Liver (tissue), 9 donors: ENCODE measurements around the gene MYO7A. TPM values are rescaled to one million over a fixed set of nuclear protein-coding genes. Genes with fewer than 3 reads are reported as not detected.

Source experiments
- DNase-seq: peaks from one replicate; pipeline ENCODE4 v3.0.0-alpha.2; 2017; ENCODE audit warnings: low spot score
- H3K27ac ChIP-seq, 2 donors: one replicate each; pipeline ENCODE4 v1.7.0; 2013; ENCODE audit warnings: inconsistent platforms in 2 of 2, low read length in 2 of 2, control low read depth in 1 of 2, low read depth in 1 of 2, mild to moderate bottlenecking in 1 of 2
- H3K27me3 ChIP-seq, 4 donors: one replicate each; pipeline versions ENCODE4 v1.6.1 to v1.7.0; 2013; ENCODE audit warnings: low read length in 3 of 4, inconsistent platforms in 1 of 4, mild to moderate bottlenecking in 1 of 4, moderate library complexity in 1 of 4; ENCODE audit not compliant: control insufficient read depth in 4 of 4, insufficient read depth in 4 of 4
- H3K36me3 ChIP-seq, 4 donors: one replicate each; pipeline versions ENCODE4 v1.6.1 to v1.7.0; 2013; ENCODE audit warnings: low read length in 3 of 4, mild to moderate bottlenecking in 3 of 4, low read depth in 1 of 4, moderate library complexity in 1 of 4; ENCODE audit not compliant: control insufficient read depth in 4 of 4, insufficient read depth in 3 of 4
- H3K4me1 ChIP-seq, 4 donors: one replicate each; pipeline versions ENCODE4 v1.6.1 to v1.7.0; 2013; ENCODE audit warnings: low read length in 3 of 4, mild to moderate bottlenecking in 3 of 4, moderate library complexity in 1 of 4; ENCODE audit not compliant: control insufficient read depth in 4 of 4, insufficient read depth in 4 of 4
- H3K4me3 ChIP-seq, 3 donors: one replicate each; pipeline versions ENCODE4 v1.6.1 to v1.7.0; 2013; ENCODE audit warnings: low read length in 3 of 3, control low read depth in 1 of 3, low read depth in 1 of 3, mild to moderate bottlenecking in 1 of 3
- H3K9ac ChIP-seq, 2 donors: one replicate each; pipeline ENCODE4 v1.7.0; 2013; ENCODE audit warnings: low read length in 2 of 2, mild to moderate bottlenecking in 2 of 2, moderate library complexity in 2 of 2, control low read depth in 1 of 2, low read depth in 1 of 2
- H3K9me3 ChIP-seq, 4 donors: one replicate each; pipeline versions ENCODE4 v1.6.1 to v1.7.0; 2013; ENCODE audit warnings: low read length in 3 of 4; ENCODE audit not compliant: control insufficient read depth in 4 of 4
- ATF3 ChIP-seq: IDR thresholded peaks from 2 replicates; pipeline ENCODE4 v1.6.1; 2016; ENCODE audit warnings: antibody characterized with exemption
- EGR1 ChIP-seq, 2 donors: IDR thresholded peaks; 2 replicates each; pipeline ENCODE4 v1.6.1; 2016 to 2018; ENCODE audit warnings: antibody characterized with exemption in 2 of 2, low read depth in 2 of 2
- FOXA1 ChIP-seq: IDR thresholded peaks from 2 replicates; pipeline ENCODE4 v1.6.1; 2016; ENCODE audit warnings: antibody characterized with exemption
- FOXA2 ChIP-seq: IDR thresholded peaks from 2 replicates; pipeline ENCODE4 v1.6.1; 2016; ENCODE audit warnings: antibody characterized with exemption
- GABPA ChIP-seq, 2 donors: IDR thresholded peaks in 1 of 2; conservative IDR thresholded peaks in 1 of 2; 2 replicates each; pipeline ENCODE4 v1.6.1; 2016; ENCODE audit warnings: antibody characterized with exemption in 2 of 2, mild to moderate bottlenecking in 1 of 2, moderate library complexity in 1 of 2
- HNF4G ChIP-seq: IDR thresholded peaks from 2 replicates; pipeline ENCODE4 v1.6.1; 2016; ENCODE audit warnings: antibody characterized with exemption
- JUND ChIP-seq, 2 donors: IDR thresholded peaks; 2 replicates each; pipeline ENCODE4 v1.6.1; 2016; ENCODE audit warnings: antibody characterized with exemption in 2 of 2
- MAX ChIP-seq: IDR thresholded peaks from 2 replicates; pipeline ENCODE4 v1.6.1; 2016; ENCODE audit warnings: antibody characterized with exemption
- NR2F2 ChIP-seq: IDR thresholded peaks from 2 replicates; pipeline ENCODE4 v1.6.1; 2016; ENCODE audit warnings: antibody characterized with exemption
- REST ChIP-seq: IDR thresholded peaks from 2 replicates; pipeline ENCODE4 v1.6.1; 2016; ENCODE audit warnings: antibody characterized with exemption, mild to moderate bottlenecking
- RXRA ChIP-seq, 2 donors: IDR thresholded peaks; 2 replicates each; pipeline ENCODE4 v1.6.1; 2017 to 2018; ENCODE audit warnings: antibody characterized with exemption in 2 of 2, mild to moderate bottlenecking in 1 of 2
- TAF1 ChIP-seq: conservative IDR thresholded peaks from 2 replicates; pipeline ENCODE4 v1.6.1; 2016; ENCODE audit warnings: antibody characterized with exemption, mild to moderate bottlenecking
- WGBS: extraction: QIAGEN DNeasy Blood & Tissue Kit; methylation state at CpG from one replicate; pipeline ENCODE4 v1.1.7; 2013; 5-methylcytosine and 5-hydroxymethylcytosine counted together
- polyA plus RNA-seq, 2 donors: library from polyadenylated mRNA; stranded (reverse) in 1 of 2; unstranded in 1 of 2; fragments of 200-250 nt in 1 of 2; fragments of >200 nt in 1 of 2; fragmentation: Nextera tagmentation in 1 of 2; extraction: Ambion mirVana in 1 of 2; gene quantifications; one replicate each; pipeline versions ENCODE4 v1.2.1 to v1.2.3, GENCODE V29; 2013 to 2015
- total RNA-seq, 2 donors: library from RNA; depleted of rRNA; stranded (reverse); fragments of >200 nt; gene quantifications; one replicate each; pipeline ENCODE4 v1.2.3, GENCODE V29; 2014
- TF ChIP-seq, protein P1 (sequence below): fragments of 150-350 bp; IDR thresholded peaks from 2 replicates; pipeline ENCODE4 v1.5.1; 2017; ENCODE audit warnings: improper control_type of control experiment, low read depth, low read length; ENCODE audit not compliant: missing input control
- donor health status: healthy.
- donor health status: healthy.
- donor health status: healthy.
- donor health status: healthy.
- donor health status: healthy.

MYO7A gene
- total and polyA plus RNA-seq, 4 donors = 7.3 to 33.6 (median 11.3) TPM

DNA sequence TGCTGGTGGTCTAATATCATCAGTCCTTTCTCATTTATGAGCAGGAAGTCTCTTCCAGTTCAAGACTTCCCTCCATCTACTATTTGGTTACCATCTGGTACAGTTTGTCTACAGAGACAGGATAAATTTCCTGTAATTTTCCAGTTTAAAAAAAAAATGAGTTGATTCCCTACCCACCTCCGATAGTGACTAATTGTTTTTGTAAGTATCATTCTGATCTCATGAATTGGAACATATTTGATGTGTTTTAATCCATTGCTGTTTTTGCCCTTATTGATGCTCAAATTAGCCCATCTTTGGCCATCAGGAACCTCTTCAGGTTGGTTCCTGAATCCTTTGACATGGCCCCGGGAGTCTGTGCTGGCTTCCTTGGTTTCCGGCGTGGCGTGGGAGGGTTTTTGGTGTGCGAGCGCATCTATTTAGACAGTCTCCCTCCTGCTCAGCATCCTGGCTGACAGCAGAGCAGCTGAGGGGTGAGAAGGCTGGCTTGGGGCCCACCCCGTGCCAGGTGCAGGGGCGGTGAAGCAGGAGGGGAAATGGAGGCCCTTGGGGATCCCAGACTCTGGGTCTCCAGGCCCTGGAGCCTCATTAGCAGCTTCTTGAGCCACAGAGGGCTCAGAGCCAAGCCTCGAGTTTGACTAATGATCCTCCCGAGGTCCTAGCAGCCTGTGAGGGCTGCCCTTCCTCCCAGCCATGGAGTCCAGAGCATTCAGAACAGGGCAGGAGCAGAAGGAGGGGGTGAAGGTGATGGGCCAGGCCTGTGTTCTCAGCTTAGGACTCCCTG, 18.6 kb upstream of the MYO7A start (continued):
- TF ChIP-seq, protein P1, sequence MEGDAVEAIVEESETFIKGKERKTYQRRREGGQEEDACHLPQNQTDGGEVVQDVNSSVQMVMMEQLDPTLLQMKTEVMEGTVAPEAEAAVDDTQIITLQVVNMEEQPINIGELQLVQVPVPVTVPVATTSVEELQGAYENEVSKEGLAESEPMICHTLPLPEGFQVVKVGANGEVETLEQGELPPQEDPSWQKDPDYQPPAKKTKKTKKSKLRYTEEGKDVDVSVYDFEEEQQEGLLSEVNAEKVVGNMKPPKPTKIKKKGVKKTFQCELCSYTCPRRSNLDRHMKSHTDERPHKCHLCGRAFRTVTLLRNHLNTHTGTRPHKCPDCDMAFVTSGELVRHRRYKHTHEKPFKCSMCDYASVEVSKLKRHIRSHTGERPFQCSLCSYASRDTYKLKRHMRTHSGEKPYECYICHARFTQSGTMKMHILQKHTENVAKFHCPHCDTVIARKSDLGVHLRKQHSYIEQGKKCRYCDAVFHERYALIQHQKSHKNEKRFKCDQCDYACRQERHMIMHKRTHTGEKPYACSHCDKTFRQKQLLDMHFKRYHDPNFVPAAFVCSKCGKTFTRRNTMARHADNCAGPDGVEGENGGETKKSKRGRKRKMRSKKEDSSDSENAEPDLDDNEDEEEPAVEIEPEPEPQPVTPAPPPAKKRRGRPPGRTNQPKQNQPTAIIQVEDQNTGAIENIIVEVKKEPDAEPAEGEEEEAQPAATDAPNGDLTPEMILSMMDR = no peak
- TF ChIP-seq GABPA (IDR thresholded peaks at IDR 0.05 in 1 of 2, conservative IDR thresholded peaks at IDR 0.05 in 1 of 2) (no peak), HNF4G (no peak), FOXA1 (no peak), JUND (IDR thresholded peaks at IDR 0.05) (no peak), NR2F2 (no peak), MAX (no peak), FOXA2 (no peak)

GRCh38 chr11:77110836-77111235, 17.2 kb upstream of the MYO7A start:
- TF ChIP-seq FOXA2 (no peak), RXRA (IDR thresholded peaks at IDR 0.05) (peak in 1 of 2 donors; percentile 59)
- Histone ChIP-seq H3K27ac (no peak overlapping the region), H3K9me3 (no peaks in the 10 kb centered on the region), H3K4me1 (peaks cover 0 to 31% (median 17%) of the 10 kb centered on the region in 4 donors), H3K4me3 (no peak overlapping the region), H3K27me3 (no peaks in the 10 kb centered on the region), H3K9ac (no peak overlapping the region), H3K36me3 (peaks cover 0 to 17% (median 4%) of the 10 kb centered on the region in 4 donors)
- no peak for DNase-seq
- WGBS = 76% methylated on average over 6 of the region's 6 CpGs

- Histone ChIP-seq H3K27me3 (no peaks in the 10 kb centered on the region), H3K9ac (no peak overlapping the region), H3K4me1 (peaks cover 0 to 29% (median 17%) of the 10 kb centered on the region in 4 donors), H3K27ac (no peak overlapping the region), H3K4me3 (no peak overlapping the region), H3K36me3 (peaks cover 0 to 21% (median 8%) of the 10 kb centered on the region in 4 donors), H3K9me3 (no peaks in the 10 kb centered on the region)
- WGBS = 67% methylated on average over 3 of the region's 3 CpGs
- no peak for DNase-seq
- TF ChIP-seq RXRA (IDR thresholded peaks at IDR 0.05) (no peak), TAF1 (no peak), ATF3 (no peak), FOXA2 (no peak), REST (no peak), EGR1 (IDR thresholded peaks at IDR 0.05; ENCODE audit: low read depth in 2 of 2) (no peak)
Measured at GRCh38 chr11:77111277-77111676, 16.8 kb upstream of the MYO7A start.
